Neural cell (in vitro differentiated cells): ENCODE measurements around the gene KCNT1. TPM values are rescaled to one million over a fixed set of nuclear protein-coding genes. Genes with fewer than 3 reads are reported as not detected.

Source experiments
- H2AFZ ChIP-seq: fragments of 200-600, 300-800 bp; sonication (generic), shearing (Covaris generic); 2 replicates; pipeline ENCODE4 v1.6.0; 2014; ENCODE audit warnings: low read depth, mild to moderate bottlenecking, antibody characterized with exemption, low read length, moderate library complexity
- H3F3A ChIP-seq: fragments of 200-600 bp; shearing (Covaris generic); 2 replicates; pipeline ENCODE4 v1.6.1; 2016; ENCODE audit warnings: mild to moderate bottlenecking, moderate library complexity, mixed read lengths, antibody characterized with exemption, low read length; ENCODE audit not compliant: insufficient read depth, poor library complexity, severe bottlenecking
- H3K27ac ChIP-seq: fragments of 200-600, 300-800 bp; sonication (generic), shearing (Covaris generic); 2 replicates; pipeline ENCODE4 v1.5.1; 2014; ENCODE audit warnings: mild to moderate bottlenecking, low read length, moderate library complexity
- H3K27me3 ChIP-seq: fragments of 300-800, 200-600 bp; sonication (generic), shearing (Covaris generic); 2 replicates; pipeline ENCODE4 v1.6.0; 2014; ENCODE audit warnings: mild to moderate bottlenecking, low read depth, low read length, moderate library complexity; ENCODE audit not compliant: insufficient read depth
- H3K36me3 ChIP-seq: fragments of 300-800, 200-600 bp; sonication (generic), shearing (Covaris generic); 2 replicates; pipeline ENCODE4 v1.5.1; 2014; ENCODE audit warnings: mild to moderate bottlenecking, antibody characterized with exemption, low read length, moderate library complexity; ENCODE audit not compliant: insufficient read depth
- H3K4me2 ChIP-seq: fragments of 300-800, 200-600 bp; sonication (generic), shearing (Covaris generic); 2 replicates; pipeline ENCODE4 v1.6.0; 2014; ENCODE audit warnings: mild to moderate bottlenecking, low read length
- H3K4me3 ChIP-seq: fragments of 300-800, 200-600 bp; sonication (generic), shearing (Covaris generic); 2 replicates; pipeline ENCODE4 v1.5.1; 2014; ENCODE audit warnings: mild to moderate bottlenecking, low read length, moderate library complexity
- H3K79me2 ChIP-seq: fragments of 200-600 bp; shearing (Covaris generic); replicated peaks from 2 replicates; pipeline ENCODE4 v1.6.0; 2014; ENCODE audit warnings: mild to moderate bottlenecking, low read length, moderate library complexity; ENCODE audit not compliant: insufficient read depth
- H3K9ac ChIP-seq: fragments of 300-800, 200-600 bp; sonication (generic), shearing (Covaris generic); 2 replicates; pipeline ENCODE4 v1.6.1; 2016; ENCODE audit warnings: mild to moderate bottlenecking, low read length, mixed read lengths
- H3K9me2 ChIP-seq: fragments of 200-600 bp; shearing (Covaris generic); 2 replicates; pipeline ENCODE4 v1.6.1; 2016; ENCODE audit warnings: mild to moderate bottlenecking, low read length, mixed read lengths; ENCODE audit not compliant: insufficient read depth
- H3K9me3 ChIP-seq: fragments of 200-600, 300-800 bp; sonication (generic), shearing (Covaris generic); 2 replicates; pipeline ENCODE4 v1.6.1; 2016; ENCODE audit warnings: mild to moderate bottlenecking, mixed run types, low read length, moderate library complexity, mixed read lengths
- H4K20me1 ChIP-seq: fragments of 200-600 bp; shearing (Covaris generic); 2 replicates; pipeline ENCODE4 v1.6.1; 2016; ENCODE audit warnings: mild to moderate bottlenecking, mixed run types; ENCODE audit not compliant: insufficient read depth
- EP300 ChIP-seq: fragments of 450-650 bp; conservative IDR thresholded peaks from 2 replicates; pipeline ENCODE4 v1.6.1; 2014; ENCODE audit warnings: antibody characterized with exemption, mild to moderate bottlenecking, moderate library complexity; ENCODE audit not compliant: poor library complexity, severe bottlenecking
- EZH2 ChIP-seq: fragments of 200-600, 300-800 bp; shearing (Covaris generic), sonication (generic); IDR thresholded peaks from 2 replicates; pipeline ENCODE4 v1.6.1; 2014; ENCODE audit warnings: antibody characterized with exemption, low read length, borderline replicate concordance, mild to moderate bottlenecking; ENCODE audit not compliant: insufficient read depth, poor library complexity, severe bottlenecking
- MXI1 ChIP-seq: fragments of 450-650 bp; conservative IDR thresholded peaks from 2 replicates; pipeline ENCODE4 v1.6.1; 2014; ENCODE audit warnings: antibody characterized with exemption, mild to moderate bottlenecking; ENCODE audit not compliant: poor library complexity, severe bottlenecking
- POLR2AphosphoS5 ChIP-seq: IDR thresholded peaks from 2 replicates; pipeline ENCODE4 v1.6.1; 2012
- RAD21 ChIP-seq: fragments of 450-650 bp; conservative IDR thresholded peaks from 2 replicates; pipeline ENCODE4 v1.6.1; 2014; ENCODE audit warnings: antibody characterized with exemption, mild to moderate bottlenecking, moderate library complexity
- REST ChIP-seq: IDR thresholded peaks from 2 replicates; pipeline ENCODE4 v1.6.1; 2012; ENCODE audit warnings: borderline replicate concordance
- SMC3 ChIP-seq: fragments of 450-650 bp; conservative IDR thresholded peaks from 2 replicates; pipeline ENCODE4 v1.6.1; 2014; ENCODE audit warnings: antibody characterized with exemption, mild to moderate bottlenecking, moderate library complexity; ENCODE audit not compliant: poor library complexity
- TAF1 ChIP-seq: IDR thresholded peaks from 2 replicates; pipeline ENCODE4 v1.6.1; 2012; ENCODE audit warnings: low read depth
- polyA plus RNA-seq: library from polyadenylated mRNA; depleted of rRNA; stranded (reverse); fragments of >200 nt; gene quantifications from 2 replicates; pipeline ENCODE4 v1.2.3, GENCODE V29; 2014
- TF ChIP-seq, protein P1 (sequence below): fragments of 450-650 bp; IDR thresholded peaks from 2 replicates; pipeline ENCODE4 v1.5.1; 2014; ENCODE audit warnings: antibody characterized with exemption, mild to moderate bottlenecking, moderate library complexity; ENCODE audit not compliant: poor library complexity, severe bottlenecking

The KCNT1 gene
- polyA plus RNA-seq, 1 donor from 2014 or later = 0.67 TPM

DNA sequence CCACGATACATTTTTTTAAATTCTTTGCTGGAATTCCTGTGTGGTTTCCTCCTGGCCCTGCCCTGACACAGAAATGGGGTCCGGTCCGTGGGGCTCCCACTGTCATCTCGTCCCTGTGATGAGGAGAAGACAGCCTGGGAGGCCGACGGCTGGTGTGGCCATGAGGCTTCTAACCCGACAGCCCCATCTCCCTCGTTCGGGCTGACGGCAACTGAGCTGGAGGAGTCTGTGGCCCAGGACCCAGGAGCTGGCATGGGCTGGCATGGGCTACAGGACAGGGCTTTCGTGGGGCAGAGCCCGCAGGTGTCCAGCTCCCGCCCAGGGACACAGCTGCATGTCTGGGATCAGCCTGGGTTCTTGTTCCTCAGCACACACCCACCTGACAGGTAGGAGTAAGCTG is 25.1 kb upstream of the KCNT1 start:
- Histone ChIP-seq H3K79me2 (no peaks in the 10 kb centered on the region), H3K4me3 (no peak overlapping the region), H3K36me3 (no peaks in the 10 kb centered on the region), H3K27ac (no peak overlapping the region), H4K20me1 (no peaks in the 10 kb centered on the region), H3K27me3 (no peaks in the 10 kb centered on the region), H2AFZ (no peak overlapping the region), H3K9me2 (no peaks in the 10 kb centered on the region), H3F3A (no peaks in the 10 kb centered on the region), H3K9ac (no peak overlapping the region), H3K4me2 (no peak overlapping the region), H3K9me3 (no peaks in the 10 kb centered on the region)
- TF ChIP-seq REST (no peak), TAF1 (no peak), SMC3 (no peak), RAD21 (no peak), EP300 (no peak), POLR2AphosphoS5 (no peak), MXI1 (no peak), EZH2 (no peak)
- TF ChIP-seq, protein P1, sequence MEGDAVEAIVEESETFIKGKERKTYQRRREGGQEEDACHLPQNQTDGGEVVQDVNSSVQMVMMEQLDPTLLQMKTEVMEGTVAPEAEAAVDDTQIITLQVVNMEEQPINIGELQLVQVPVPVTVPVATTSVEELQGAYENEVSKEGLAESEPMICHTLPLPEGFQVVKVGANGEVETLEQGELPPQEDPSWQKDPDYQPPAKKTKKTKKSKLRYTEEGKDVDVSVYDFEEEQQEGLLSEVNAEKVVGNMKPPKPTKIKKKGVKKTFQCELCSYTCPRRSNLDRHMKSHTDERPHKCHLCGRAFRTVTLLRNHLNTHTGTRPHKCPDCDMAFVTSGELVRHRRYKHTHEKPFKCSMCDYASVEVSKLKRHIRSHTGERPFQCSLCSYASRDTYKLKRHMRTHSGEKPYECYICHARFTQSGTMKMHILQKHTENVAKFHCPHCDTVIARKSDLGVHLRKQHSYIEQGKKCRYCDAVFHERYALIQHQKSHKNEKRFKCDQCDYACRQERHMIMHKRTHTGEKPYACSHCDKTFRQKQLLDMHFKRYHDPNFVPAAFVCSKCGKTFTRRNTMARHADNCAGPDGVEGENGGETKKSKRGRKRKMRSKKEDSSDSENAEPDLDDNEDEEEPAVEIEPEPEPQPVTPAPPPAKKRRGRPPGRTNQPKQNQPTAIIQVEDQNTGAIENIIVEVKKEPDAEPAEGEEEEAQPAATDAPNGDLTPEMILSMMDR = no peak

DNA sequence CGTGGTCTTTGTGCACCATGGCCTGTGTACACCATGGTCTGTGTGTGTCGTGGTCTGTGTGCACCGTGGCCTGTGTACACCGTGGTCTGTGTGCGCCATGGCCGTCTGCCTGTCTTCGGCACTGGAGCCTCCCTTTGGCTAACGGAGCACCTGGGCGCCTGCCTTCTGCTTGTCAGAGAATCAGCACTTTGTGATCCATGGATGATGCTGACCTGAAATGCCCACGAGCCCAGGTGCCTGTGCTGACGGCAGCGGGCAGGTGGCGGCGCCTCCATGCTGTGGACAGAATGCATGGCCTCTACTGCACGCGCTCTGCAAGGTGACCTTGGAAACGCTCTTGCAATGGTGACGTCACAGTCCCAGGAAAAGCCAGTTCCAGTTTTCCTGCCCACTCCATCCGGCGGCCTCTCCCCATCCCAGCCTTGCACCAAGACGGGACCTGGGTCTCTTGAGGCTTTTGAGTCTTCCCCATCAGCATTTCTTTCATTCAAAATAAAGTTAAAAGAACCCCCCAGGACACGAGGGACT is 24.3 kb upstream of the KCNT1 start:
- H2AFZ ChIP-seq = no peak overlapping the region
- H3K9me3 ChIP-seq = no peaks in the 10 kb centered on the region
- H3K27ac ChIP-seq = no peak overlapping the region
- H3K9ac ChIP-seq = no peak overlapping the region
- no peak overlapping the region for H3K4me3 ChIP-seq
- no peaks in the 10 kb centered on the region for H3K9me2 ChIP-seq
- no peaks in the 10 kb centered on the region for H3K36me3 ChIP-seq
- H4K20me1 ChIP-seq = no peaks in the 10 kb centered on the region
- no peak overlapping the region for H3K4me2 ChIP-seq
- H3K27me3 ChIP-seq = no peaks in the 10 kb centered on the region
- TF ChIP-seq EZH2 = no peak
- TF ChIP-seq REST = no peak
- no peak for TF ChIP-seq SMC3
- no peak for TF ChIP-seq RAD21
- TF ChIP-seq TAF1 = no peak
- no peak for TF ChIP-seq POLR2AphosphoS5
- TF ChIP-seq, protein P1 = no peak
- TF ChIP-seq EP300 = no peak
- TF ChIP-seq MXI1 = no peak
- H3K79me2 ChIP-seq = no peaks in the 10 kb centered on the region
- H3F3A ChIP-seq = no peaks in the 10 kb centered on the region
